Measurements from ENCODE around the gene SPATA25.
"Not testable (repeated sequence)": the region's sequence is repeated elsewhere in the genome, so short reads cannot be mapped to it uniquely, and the experiment has no call there.

SPATA25 gene

GRCh38 chr20:45892828-45893500, 5.5 kb upstream of the SPATA25 start:
- no peak for DNase-seq (ENCODE audit: low spot score)

DNA sequence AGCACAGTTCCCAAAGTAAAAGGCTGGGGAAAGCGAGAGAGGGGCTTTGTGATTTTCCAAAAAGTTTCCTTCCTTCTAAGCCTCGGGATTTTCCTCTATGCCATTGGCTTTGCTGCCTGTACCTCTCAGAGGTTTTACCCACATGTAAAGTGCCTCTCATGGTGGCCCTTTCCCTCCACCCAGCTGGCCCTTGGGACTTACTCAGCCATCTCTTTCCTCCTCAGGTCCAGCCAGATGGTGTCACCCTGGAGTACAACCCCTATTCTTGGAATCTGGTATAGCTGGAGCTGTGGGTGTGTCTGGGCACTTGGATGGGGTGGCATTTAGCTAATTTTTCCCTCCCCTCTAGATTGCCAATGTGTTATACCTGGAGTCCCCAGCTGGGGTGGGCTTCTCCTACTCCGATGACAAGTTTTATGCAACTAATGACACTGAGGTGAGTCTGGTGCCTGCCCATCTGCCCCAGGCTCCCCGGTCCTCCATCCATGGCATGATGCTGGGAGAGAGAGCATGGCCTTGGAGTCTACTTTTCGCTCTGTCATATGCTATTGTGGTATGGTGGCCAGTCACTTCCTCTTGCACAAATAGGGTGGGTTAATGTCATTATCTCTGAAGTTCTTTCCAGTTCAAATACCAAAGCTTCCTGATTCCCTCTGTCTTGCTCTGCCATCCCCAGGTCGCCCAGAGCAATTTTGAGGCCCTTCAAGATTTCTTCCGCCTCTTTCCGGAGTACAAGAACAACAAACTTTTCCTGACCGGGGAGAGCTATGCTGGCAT, 4.8 kb upstream of the SPATA25 start:
- DNase-seq (ENCODE audit: low spot score): no peak

DNA sequence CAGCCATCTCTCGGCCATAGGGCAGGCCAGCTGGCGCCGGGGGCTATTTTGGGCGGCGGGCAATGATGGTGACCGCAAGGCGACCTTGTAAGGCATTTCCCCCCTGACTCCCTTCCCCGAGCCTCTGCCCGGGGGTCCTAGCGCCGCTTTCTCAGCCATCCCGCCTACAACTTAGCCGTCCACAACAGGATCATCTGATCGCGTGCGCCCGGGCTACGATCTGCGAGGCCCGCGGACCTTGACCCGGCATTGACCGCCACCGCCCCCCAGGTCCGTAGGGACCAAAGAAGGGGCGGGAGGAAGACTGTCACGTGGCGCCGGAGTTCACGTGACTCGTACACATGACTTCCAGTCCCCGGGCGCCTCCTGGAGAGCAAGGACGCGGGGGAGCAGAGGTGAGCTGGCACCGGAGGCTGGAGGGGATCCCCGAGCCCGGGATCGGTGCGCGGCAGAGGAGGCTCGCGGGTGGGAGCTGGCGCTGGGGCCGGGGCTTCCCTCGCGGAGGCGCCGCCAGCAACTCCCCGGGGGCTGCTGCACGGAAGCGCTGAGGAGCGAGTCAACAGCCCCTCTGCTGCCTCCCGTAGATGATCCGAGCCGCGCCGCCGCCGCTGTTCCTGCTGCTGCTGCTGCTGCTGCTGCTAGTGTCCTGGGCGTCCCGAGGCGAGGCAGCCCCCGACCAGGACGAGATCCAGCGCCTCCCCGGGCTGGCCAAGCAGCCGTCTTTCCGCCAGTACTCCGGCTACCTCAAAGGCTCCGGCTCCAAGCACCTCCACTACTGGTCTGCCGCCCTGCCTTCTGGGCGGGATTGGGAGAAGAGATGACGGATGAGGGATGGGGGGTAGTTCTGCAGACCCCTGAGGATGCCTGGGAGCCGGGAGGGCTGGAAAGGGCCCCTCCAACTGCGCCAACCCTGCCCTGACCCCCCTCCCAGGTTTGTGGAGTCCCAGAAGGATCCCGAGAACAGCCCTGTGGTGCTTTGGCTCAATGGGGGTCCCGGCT, 3.9 kb upstream of the SPATA25 start, which contains the start of the genes CTSA and NEURL2:
CTSA (plus strand) TSS at position 351 of the 999 bp plus-strand sequence; CDS start at position 585, 234 bp downstream.
NEURL2 (minus strand) TSS at position 224 of the 999 bp plus-strand sequence; CDS start at position 7, 217 bp downstream.
- DNase-seq (ENCODE audit: low spot score): peak; percentile 91

DNA sequence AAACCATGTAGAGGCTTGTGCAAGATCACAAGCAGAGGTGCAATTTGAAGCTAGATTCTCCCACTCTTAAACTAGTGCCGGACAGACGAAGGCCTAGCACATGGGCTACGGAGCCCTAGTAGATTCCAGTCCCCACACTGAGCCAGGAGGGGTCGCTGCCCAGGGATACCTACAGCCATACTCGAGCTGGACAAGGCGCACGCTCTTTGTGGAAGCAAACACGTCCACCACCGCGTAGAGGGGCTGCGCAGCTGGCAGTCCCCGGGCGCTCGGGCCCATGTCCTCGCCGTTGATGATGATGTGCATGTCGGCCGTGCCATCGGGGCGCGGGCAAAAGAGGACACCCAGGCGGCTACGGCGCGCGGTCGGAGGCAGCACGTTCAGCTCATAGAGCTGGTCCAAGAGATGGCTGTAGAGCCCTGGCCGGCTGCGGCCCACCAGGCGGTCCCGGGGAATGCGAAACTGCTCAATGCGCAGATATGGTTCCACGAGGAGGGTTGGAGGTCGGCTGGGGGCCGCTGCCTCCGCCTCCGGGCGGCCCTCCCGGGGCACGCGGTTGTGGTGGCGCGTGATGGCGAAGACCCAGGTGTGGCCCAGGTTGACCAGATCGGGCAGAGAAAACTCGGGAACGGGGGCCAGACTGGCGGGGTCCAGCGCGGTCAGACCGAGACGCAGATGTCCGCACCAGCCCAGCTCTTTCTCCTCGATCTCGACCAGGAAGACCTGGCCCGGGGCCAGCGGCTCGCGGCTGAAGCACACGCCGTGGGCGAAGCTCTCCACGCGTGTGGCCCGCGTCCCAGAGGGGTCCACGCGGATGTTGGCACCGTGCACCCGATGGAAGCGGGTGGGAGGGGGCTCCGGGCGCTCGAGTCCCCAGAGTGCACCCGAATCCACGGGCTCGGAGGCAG, 2.9 kb upstream of the SPATA25 start:
- peak; percentile 91 for DNase-seq (ENCODE audit: low spot score)

DNA sequence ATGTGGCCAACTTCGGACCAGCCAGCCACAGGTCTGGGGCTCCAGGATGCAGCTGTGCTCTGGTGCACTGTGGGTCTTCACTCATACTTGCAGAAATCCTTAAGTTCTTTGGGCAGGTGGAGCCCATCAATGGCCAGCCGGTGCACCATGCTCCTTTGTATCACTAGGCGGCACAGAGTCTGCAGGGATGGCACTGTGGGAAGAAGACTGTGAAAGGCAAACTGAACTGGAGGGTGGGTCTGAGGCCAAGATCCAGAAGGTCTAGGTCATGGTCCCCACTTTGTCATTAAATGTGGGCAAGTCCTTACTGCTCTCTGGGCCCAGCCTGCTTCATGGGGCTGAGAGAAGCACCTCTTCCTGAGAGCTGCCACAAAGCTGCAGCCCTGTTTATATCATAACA, 1.3 kb upstream of the SPATA25 start:
- no peak for DNase-seq (ENCODE audit: low spot score)

GRCh38 chr20:45886590-45887345, 654 bp downstream of the SPATA25 start:
- DNase-seq (ENCODE audit: low spot score): no peak

GRCh38 chr20:45883100-45883469, 4.3 kb downstream of the SPATA25 start:
- DNase-seq (ENCODE audit: low spot score): no peak

DNA sequence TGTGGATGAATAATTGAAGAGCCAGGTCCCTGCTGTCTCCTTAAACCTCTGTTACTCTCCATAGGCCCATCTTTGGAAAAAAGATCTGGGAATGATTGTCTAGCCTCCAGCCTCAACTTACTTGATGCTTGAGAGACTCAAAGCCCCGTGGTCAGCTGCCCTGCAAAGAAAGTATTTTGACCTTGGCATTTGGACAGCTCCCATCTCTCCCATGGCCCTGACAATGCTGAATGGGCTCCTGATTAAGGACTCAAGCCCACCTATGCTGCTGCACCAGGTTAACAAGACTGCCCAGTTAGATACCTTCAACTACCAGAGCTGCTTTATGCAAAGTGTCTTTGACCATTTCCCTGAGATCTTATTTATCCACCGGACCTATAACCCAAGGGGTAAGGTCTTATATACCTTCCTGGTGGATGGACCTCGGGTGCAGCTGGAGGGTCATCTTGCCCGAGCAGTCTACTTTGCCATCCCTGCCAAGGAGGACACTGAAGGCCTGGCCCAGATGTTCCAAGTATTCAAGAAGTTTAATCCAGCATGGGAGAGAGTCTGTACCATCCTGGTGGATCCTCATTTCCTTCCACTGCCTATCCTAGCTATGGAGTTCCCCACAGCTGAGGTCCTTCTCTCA, 4.8 kb downstream of the SPATA25 start:
- DNase-seq (ENCODE audit: low spot score): no peak

DNA sequence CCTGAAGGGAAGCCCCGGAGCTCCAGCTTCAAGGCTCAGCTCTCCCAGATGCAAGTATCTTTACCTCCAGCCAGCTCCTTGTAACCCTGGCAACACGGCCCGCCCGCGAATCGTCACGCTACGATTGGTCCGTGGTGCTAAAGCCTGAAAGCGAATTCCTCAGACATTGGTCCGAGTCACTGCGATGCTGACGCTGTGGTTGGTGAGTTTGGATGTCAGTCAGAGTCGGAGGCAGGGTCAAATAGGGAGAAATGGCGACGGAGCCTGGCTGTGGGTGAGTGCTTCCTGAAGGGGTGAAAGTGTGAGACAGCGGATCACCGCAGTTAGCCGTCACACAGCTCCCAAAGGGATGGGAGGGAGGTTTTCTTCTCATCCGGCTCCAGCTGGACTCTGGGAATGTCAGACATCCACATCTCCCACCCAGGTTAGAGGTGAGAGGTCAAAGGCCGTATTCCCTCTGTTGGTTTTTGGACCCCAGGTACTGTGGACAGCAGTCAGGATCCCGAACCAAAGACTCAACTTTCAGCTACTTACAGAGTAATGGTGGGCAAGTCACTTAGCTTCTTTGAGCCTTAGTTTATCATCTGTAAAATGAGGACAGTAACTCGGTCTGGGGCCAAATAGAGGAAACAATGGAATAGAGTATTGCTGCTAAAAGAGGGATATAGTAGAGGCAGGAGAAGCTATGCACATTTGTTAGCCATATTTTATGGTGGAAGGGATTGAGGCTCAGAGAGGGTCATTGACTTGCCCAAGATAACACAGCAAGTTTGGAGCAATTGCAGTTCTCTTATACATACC, 6.2 kb downstream of the SPATA25 start, which contains the start of gene ZSWIM1:
ZSWIM1 (plus strand) TSS at position 240 of the 801 bp plus-strand sequence. CDS start 1,366 bp downstream, outside the sequence.
- peak; percentile 99 for DNase-seq (ENCODE audit: low spot score)

DNA sequence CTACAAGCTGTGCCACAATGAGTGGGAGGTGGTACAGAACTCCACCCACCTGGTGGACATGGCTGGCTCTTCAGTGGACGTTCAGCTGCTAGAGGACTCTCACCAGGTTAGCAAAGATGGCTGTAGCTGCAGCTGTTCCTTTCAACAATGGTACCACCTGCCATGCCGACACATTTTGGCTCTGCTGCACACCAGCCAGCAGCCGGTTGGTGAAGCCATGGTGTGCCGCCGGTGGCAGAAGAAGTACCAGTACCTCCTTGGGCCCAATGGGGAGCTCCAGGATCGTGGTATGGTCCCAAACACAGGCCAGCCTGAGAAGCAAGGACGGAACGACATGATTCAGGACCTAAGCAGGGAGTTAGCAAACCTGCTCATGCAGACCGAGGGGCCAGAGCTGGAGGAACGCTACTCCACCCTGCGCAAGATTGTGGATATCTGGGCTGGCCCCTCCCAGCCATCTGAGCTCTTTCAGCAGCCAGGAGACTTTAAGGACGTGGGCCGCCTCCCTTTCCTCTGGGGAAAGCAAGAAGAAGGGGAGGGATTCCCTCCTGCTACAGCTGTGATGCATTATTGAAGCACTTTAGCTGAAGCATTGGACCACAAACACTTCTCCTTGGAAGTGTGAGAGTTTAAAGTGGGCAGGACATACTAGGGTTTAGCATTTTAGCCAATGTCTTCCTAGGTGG, 9.2 kb downstream of the SPATA25 start:
- DNase-seq (ENCODE audit: low spot score): no peak

DNA sequence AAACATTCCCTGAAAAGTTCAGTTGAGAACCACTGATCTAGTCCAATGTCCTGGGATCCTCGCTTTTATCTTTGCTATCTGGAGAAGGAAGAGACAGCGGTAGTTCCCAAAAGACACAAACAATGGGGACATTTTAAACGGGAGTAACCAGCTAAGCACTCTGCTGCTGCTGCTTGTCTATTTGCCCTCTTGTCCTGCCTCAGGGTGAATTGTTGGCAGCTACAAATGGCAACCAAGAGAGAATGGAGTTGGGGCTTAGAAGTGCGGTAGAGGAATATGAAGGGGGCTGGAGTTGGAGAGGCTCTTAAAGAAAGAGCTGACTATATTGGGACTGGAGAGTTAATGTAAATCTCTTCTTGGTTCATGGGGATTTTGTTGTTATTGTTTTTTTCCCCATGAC, 12.8 kb downstream of the SPATA25 start:
- no peak for DNase-seq (ENCODE audit: low spot score)

- DNase-seq (ENCODE audit: low spot score): not testable (repeated sequence)
Observed at GRCh38 chr20:45874104-45874481, 13.3 kb downstream of the SPATA25 start.

DNA sequence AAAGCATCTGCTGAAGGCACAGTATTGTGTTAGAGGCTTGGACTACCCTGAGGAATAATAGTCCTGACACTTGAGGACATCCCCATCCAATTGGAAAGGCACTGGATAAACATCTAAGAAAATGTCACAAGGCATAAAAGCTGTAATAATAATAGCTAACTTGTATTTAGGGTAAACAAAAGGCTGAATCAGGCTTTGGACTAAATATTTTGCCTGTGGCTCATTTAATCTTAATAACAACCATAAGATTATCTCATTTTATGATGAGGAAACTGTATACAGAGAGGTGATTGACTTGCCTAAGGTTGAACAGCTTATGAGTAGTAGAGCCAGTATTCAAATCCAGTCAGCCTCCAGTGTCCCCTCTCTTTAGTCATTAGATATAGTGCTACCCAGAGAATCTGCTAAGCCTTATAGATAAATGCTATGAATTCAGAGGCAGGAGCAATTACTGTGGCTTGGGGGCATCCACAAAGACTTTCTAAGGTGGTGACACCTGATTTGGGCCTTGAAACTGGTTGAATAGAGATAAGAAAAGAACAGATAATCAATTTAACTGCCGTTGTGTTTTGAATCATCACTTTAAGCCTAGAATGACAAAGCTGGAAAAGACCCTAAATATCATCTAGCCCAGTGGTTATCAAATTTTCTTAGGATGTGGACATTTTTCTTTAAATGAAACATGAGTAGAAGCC, 13.9 kb downstream of the SPATA25 start:
- DNase-seq (ENCODE audit: low spot score): no peak

GRCh38 chr20:45872626-45873025, 14.8 kb downstream of the SPATA25 start:
- DNase-seq (ENCODE audit: low spot score): no peak

GRCh38 chr20:45867819-45868176, 19.6 kb downstream of the SPATA25 start:
- DNase-seq (ENCODE audit: low spot score): no peak

DNA sequence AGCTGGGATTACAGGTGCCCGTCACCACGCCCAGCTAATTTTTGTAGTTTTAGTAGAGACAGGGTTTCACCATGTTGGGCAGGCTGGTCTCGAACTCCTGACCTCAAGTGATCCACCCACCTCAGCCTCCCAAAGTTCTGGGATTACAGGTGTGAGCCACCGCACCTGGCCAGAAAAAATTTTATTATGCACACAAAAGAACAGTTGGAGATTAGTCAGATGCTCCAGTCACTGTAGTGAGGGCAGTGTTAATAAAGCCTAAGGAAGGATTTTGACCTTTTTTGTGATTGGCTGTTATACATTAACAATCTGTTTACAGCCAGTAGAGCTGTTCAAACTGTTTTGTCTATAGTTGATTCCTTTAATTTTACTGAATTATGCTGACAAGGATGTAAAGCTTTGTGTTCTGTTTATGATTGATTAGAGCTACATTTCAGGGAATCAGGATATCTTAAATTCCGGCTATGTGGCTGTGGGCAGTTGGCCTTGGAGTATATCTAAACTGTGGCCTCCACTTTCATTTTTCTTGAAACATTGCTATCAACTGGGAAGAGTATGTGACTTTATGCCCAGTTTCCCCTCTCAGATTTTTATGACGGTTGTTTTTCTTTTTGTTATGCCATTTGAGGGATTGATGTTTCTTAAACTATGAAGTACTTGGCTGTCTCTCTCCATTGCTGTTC, 20.1 kb downstream of the SPATA25 start:
- DNase-seq (ENCODE audit: low spot score): no peak

DNA sequence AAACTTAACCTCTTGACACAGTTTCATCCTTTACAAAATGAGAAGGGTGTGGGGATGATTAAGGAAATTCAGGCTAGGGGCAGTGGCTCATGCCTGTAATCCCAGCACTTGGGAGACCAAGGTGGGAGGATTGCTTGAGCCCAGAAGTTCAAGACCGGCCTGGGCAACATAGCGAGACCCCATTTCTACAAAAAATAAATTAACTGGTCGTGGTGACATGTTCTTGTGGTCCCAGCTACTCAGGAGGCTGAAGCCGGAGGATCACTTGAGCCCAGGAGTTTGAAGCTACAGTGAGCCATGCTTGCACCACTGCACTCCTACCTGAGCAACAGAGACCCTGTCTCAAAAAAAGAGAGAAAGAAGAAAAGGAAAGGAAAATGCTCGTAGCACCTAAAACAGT, 21.0 kb downstream of the SPATA25 start:
- no peak for DNase-seq (ENCODE audit: low spot score)

Data from ecto neural progenitor cell (in vitro differentiated cells).